HepG2 (cell line): ENCODE results near the gene SP9. TPM values are rescaled to one million over a fixed set of nuclear protein-coding genes. Genes with fewer than 3 reads are reported as not detected.
A peak's percentile ranks its signal among the peaks of the same experiment; 100 is the strongest.

Experiments
- ARNT ChIP-seq: fragments of 450-650 bp; IDR thresholded peaks from 2 replicates; pipeline ENCODE4 v1.6.1; 2017
- BRD4 ChIP-seq: sonication (generic); formaldehyde crosslinking; IDR thresholded peaks from 2 replicates; pipeline ENCODE4 v1.4.0; 2020; ENCODE audit warnings: missing genetic modification reagents
- DRAP1 ChIP-seq: IDR thresholded peaks from 2 replicates; pipeline ENCODE4 v1.6.1; 2016; ENCODE audit warnings: missing genetic modification reagents, missing compliant biosample characterization
- FOXJ3 ChIP-seq: sonication (generic); formaldehyde crosslinking; IDR thresholded peaks from 2 replicates; pipeline ENCODE4 v1.4.0; 2020; ENCODE audit warnings: missing genetic modification reagents, mild to moderate bottlenecking, borderline replicate concordance
- GABPB1 ChIP-seq: IDR thresholded peaks from 2 replicates; pipeline ENCODE4 v1.6.1; 2016; ENCODE audit warnings: mild to moderate bottlenecking, missing genetic modification reagents, moderate library complexity, missing compliant biosample characterization
- JUN ChIP-seq: sonication (generic); formaldehyde crosslinking; IDR thresholded peaks from 2 replicates; pipeline ENCODE4 v1.4.0; 2020; ENCODE audit warnings: mild to moderate bottlenecking, missing genetic modification reagents
- KAT8 ChIP-seq: IDR thresholded peaks from 2 replicates; pipeline ENCODE4 v1.6.1; 2016; ENCODE audit warnings: missing genetic modification reagents, missing compliant biosample characterization
- MZF1 ChIP-seq: sonication (generic); formaldehyde crosslinking; IDR thresholded peaks from 2 replicates; pipeline ENCODE4 v1.8.1; 2023; ENCODE audit warnings: mild to moderate bottlenecking, missing genetic modification reagents, borderline replicate concordance
- NFAT5 ChIP-seq: sonication (generic); formaldehyde crosslinking; IDR thresholded peaks from 2 replicates; pipeline ENCODE4 v1.4.0; 2020; ENCODE audit warnings: missing genetic modification reagents
- PCBP2 ChIP-seq: fragments of 200-400 bp; formaldehyde crosslinking; optimal IDR thresholded peaks from 2 replicates; pipeline ENCODE3; 2018; ENCODE audit warnings: low read length, low read depth; ENCODE audit not compliant: poor library complexity, severe bottlenecking
- RAD21 ChIP-seq: fragments of 450-650 bp; formaldehyde crosslinking; IDR thresholded peaks from 2 replicates; pipeline ENCODE4 v1.5.0; 2020; ENCODE audit warnings: mild to moderate bottlenecking
- TBX3 ChIP-seq: fragments of 450-650 bp; IDR thresholded peaks from 2 replicates; pipeline ENCODE4 v1.6.1; 2017; ENCODE audit warnings: antibody characterized with exemption, mild to moderate bottlenecking, inconsistent platforms, borderline replicate concordance
- TCF7L2 ChIP-seq: IDR thresholded peaks from 2 replicates; pipeline ENCODE4 v1.6.1; 2011; ENCODE audit warnings: mild to moderate bottlenecking, low read depth, low read length, moderate library complexity
- ZNF326 ChIP-seq: sonication (generic); formaldehyde crosslinking; IDR thresholded peaks from 2 replicates; pipeline ENCODE4 v1.4.0; 2020; ENCODE audit warnings: missing genetic modification reagents, borderline replicate concordance
- ZNF513 ChIP-seq: sonication (generic); formaldehyde crosslinking; conservative IDR thresholded peaks from 2 replicates; pipeline ENCODE4 v1.5.0; 2020; ENCODE audit warnings: missing genetic modification reagents
- ZNF775 ChIP-seq: sonication (generic); formaldehyde crosslinking; IDR thresholded peaks from 2 replicates; pipeline ENCODE4 v1.4.0; 2020; ENCODE audit warnings: missing genetic modification reagents, mild to moderate bottlenecking, moderate library complexity, borderline replicate concordance
- ZNF784 ChIP-seq: sonication (generic); formaldehyde crosslinking; IDR thresholded peaks from 2 replicates; pipeline ENCODE4 v1.5.1; 2020; ENCODE audit warnings: missing genetic modification reagents, mild to moderate bottlenecking, borderline replicate concordance
- polyA plus RNA-seq, 8 experiments: library from polyadenylated mRNA; depleted of rRNA in 3 of 8; stranded (reverse) in 7 of 8; unstranded in 1 of 8; fragments of >200 nt; fragmentation: Illumina TruSeq in 4 of 8; extraction: Trizol in 4 of 8; gene quantifications; 2 replicates each; pipeline versions ENCODE4 v1.2.1 to v1.2.3, GENCODE V29; 2011 to 2016; ENCODE audit warnings: low read depth in 4 of 8, missing spikeins in 1 of 8, mixed read lengths in 1 of 8; ENCODE audit not compliant: insufficient read depth in 1 of 8
- total RNA-seq, 5 experiments: library from RNA; depleted of rRNA; stranded (reverse); fragments of >200 nt; fragmentation: Illumina TruSeq; extraction: Trizol; gene quantifications; 2 replicates each; pipeline ENCODE4 v1.2.3, GENCODE V29; 2016; ENCODE audit warnings: low read depth in 1 of 5
- TF ChIP-seq, protein P1 (sequence below): sonication (generic); IDR thresholded peaks from 2 replicates; pipeline ENCODE4 v1.6.1; 2016; ENCODE audit warnings: low read depth, borderline replicate concordance

The SP9 gene
- total and polyA plus RNA-seq, 2 of the 13 experiments (the other 11 are each of a cell fraction or from before 2014, with no cell fraction given): not detected

DNA sequence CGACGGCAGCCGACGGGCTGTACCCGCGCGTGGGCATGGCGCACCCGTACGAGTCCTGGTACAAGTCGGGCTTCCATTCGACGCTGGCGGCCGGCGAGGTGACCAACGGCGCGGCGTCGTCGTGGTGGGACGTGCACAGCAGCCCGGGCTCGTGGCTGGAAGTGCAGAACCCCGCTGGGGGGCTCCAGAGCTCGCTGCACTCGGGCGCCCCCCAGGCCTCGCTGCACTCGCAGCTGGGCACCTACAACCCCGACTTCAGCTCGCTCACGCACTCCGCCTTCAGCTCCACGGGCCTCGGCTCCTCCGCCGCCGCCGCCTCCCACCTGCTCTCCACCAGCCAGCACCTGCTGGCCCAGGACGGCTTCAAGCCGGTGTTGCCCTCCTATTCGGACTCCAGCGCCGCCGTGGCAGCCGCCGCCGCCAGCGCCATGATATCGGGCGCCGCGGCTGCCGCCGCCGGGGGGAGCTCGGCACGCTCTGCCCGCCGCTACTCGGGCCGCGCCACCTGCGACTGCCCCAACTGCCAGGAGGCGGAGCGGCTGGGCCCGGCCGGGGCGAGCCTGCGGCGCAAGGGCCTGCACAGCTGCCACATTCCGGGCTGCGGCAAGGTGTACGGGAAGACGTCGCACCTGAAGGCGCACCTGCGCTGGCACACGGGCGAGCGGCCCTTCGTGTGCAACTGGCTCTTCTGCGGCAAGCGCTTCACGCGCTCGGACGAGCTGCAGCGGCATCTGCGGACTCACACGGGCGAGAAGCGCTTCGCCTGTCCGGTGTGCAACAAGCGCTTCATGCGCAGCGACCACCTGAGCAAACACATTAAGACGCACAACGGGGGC lies 2.0 kb downstream of the SP9 start (continued):
- TF ChIP-seq MZF1 (CRISPR knock-in tag): no peak
- TF ChIP-seq NFAT5 (CRISPR knock-in tag): no peak
- TF ChIP-seq ZNF326 (CRISPR knock-in tag): no peak
- TF ChIP-seq FOXJ3 (CRISPR knock-in tag): no peak
- TF ChIP-seq KAT8 (CRISPR knock-in tag): no peak
- TF ChIP-seq TBX3: no peak
- TF ChIP-seq, protein P1, sequence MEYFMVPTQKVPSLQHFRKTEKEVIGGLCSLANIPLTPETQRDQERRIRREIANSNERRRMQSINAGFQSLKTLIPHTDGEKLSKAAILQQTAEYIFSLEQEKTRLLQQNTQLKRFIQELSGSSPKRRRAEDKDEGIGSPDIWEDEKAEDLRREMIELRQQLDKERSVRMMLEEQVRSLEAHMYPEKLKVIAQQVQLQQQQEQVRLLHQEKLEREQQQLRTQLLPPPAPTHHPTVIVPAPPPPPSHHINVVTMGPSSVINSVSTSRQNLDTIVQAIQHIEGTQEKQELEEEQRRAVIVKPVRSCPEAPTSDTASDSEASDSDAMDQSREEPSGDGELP: no peak
- peak; percentile 59 for TF ChIP-seq RAD21 (CRISPR knock-in tag)
- no peak for TF ChIP-seq DRAP1
- no peak for TF ChIP-seq PCBP2
- no peak for TF ChIP-seq ZNF513 (CRISPR knock-in tag)
- no peak for TF ChIP-seq TCF7L2
- no peak for TF ChIP-seq ARNT
- TF ChIP-seq JUN: no peak
- no peak for TF ChIP-seq BRD4
- no peak for TF ChIP-seq ZNF775 (CRISPR knock-in tag)
- peak; percentile 52; the same call in 1 of the 2 replicates for TF ChIP-seq GABPB1 (CRISPR knock-in tag)
- no peak for TF ChIP-seq ZNF784 (CRISPR knock-in tag)
